Neural cell (in vitro differentiated cells): ENCODE measurements around the gene ESD. TPM values are rescaled to one million over a fixed set of nuclear protein-coding genes. Genes with fewer than 3 reads are reported as not detected.

Experiments used
- H2AFZ ChIP-seq: fragments of 200-600, 300-800 bp; sonication (generic), shearing (Covaris generic); 2 replicates; pipeline ENCODE4 v1.6.0; 2014; ENCODE audit warnings: low read depth, mild to moderate bottlenecking, antibody characterized with exemption, low read length, moderate library complexity
- H3F3A ChIP-seq: fragments of 200-600 bp; shearing (Covaris generic); 2 replicates; pipeline ENCODE4 v1.6.1; 2016; ENCODE audit warnings: mild to moderate bottlenecking, moderate library complexity, mixed read lengths, antibody characterized with exemption, low read length; ENCODE audit not compliant: insufficient read depth, poor library complexity, severe bottlenecking
- H3K27ac ChIP-seq: fragments of 200-600, 300-800 bp; sonication (generic), shearing (Covaris generic); 2 replicates; pipeline ENCODE4 v1.5.1; 2014; ENCODE audit warnings: mild to moderate bottlenecking, low read length, moderate library complexity
- H3K27me3 ChIP-seq: fragments of 300-800, 200-600 bp; sonication (generic), shearing (Covaris generic); 2 replicates; pipeline ENCODE4 v1.6.0; 2014; ENCODE audit warnings: mild to moderate bottlenecking, low read depth, low read length, moderate library complexity; ENCODE audit not compliant: insufficient read depth
- H3K36me3 ChIP-seq: fragments of 300-800, 200-600 bp; sonication (generic), shearing (Covaris generic); 2 replicates; pipeline ENCODE4 v1.5.1; 2014; ENCODE audit warnings: mild to moderate bottlenecking, antibody characterized with exemption, low read length, moderate library complexity; ENCODE audit not compliant: insufficient read depth
- H3K4me2 ChIP-seq: fragments of 300-800, 200-600 bp; sonication (generic), shearing (Covaris generic); 2 replicates; pipeline ENCODE4 v1.6.0; 2014; ENCODE audit warnings: mild to moderate bottlenecking, low read length
- H3K4me3 ChIP-seq: fragments of 300-800, 200-600 bp; sonication (generic), shearing (Covaris generic); 2 replicates; pipeline ENCODE4 v1.5.1; 2014; ENCODE audit warnings: mild to moderate bottlenecking, low read length, moderate library complexity
- H3K79me2 ChIP-seq: fragments of 200-600 bp; shearing (Covaris generic); replicated peaks from 2 replicates; pipeline ENCODE4 v1.6.0; 2014; ENCODE audit warnings: mild to moderate bottlenecking, low read length, moderate library complexity; ENCODE audit not compliant: insufficient read depth
- H3K9ac ChIP-seq: fragments of 300-800, 200-600 bp; sonication (generic), shearing (Covaris generic); 2 replicates; pipeline ENCODE4 v1.6.1; 2016; ENCODE audit warnings: mild to moderate bottlenecking, low read length, mixed read lengths
- H3K9me2 ChIP-seq: fragments of 200-600 bp; shearing (Covaris generic); 2 replicates; pipeline ENCODE4 v1.6.1; 2016; ENCODE audit warnings: mild to moderate bottlenecking, low read length, mixed read lengths; ENCODE audit not compliant: insufficient read depth
- H3K9me3 ChIP-seq: fragments of 200-600, 300-800 bp; sonication (generic), shearing (Covaris generic); 2 replicates; pipeline ENCODE4 v1.6.1; 2016; ENCODE audit warnings: mild to moderate bottlenecking, mixed run types, low read length, moderate library complexity, mixed read lengths
- H4K20me1 ChIP-seq: fragments of 200-600 bp; shearing (Covaris generic); 2 replicates; pipeline ENCODE4 v1.6.1; 2016; ENCODE audit warnings: mild to moderate bottlenecking, mixed run types; ENCODE audit not compliant: insufficient read depth
- EP300 ChIP-seq: fragments of 450-650 bp; conservative IDR thresholded peaks from 2 replicates; pipeline ENCODE4 v1.6.1; 2014; ENCODE audit warnings: antibody characterized with exemption, mild to moderate bottlenecking, moderate library complexity; ENCODE audit not compliant: poor library complexity, severe bottlenecking
- EZH2 ChIP-seq: fragments of 200-600, 300-800 bp; shearing (Covaris generic), sonication (generic); IDR thresholded peaks from 2 replicates; pipeline ENCODE4 v1.6.1; 2014; ENCODE audit warnings: antibody characterized with exemption, low read length, borderline replicate concordance, mild to moderate bottlenecking; ENCODE audit not compliant: insufficient read depth, poor library complexity, severe bottlenecking
- MXI1 ChIP-seq: fragments of 450-650 bp; conservative IDR thresholded peaks from 2 replicates; pipeline ENCODE4 v1.6.1; 2014; ENCODE audit warnings: antibody characterized with exemption, mild to moderate bottlenecking; ENCODE audit not compliant: poor library complexity, severe bottlenecking
- POLR2AphosphoS5 ChIP-seq: IDR thresholded peaks from 2 replicates; pipeline ENCODE4 v1.6.1; 2012
- RAD21 ChIP-seq: fragments of 450-650 bp; conservative IDR thresholded peaks from 2 replicates; pipeline ENCODE4 v1.6.1; 2014; ENCODE audit warnings: antibody characterized with exemption, mild to moderate bottlenecking, moderate library complexity
- SMC3 ChIP-seq: fragments of 450-650 bp; conservative IDR thresholded peaks from 2 replicates; pipeline ENCODE4 v1.6.1; 2014; ENCODE audit warnings: antibody characterized with exemption, mild to moderate bottlenecking, moderate library complexity; ENCODE audit not compliant: poor library complexity
- TAF1 ChIP-seq: IDR thresholded peaks from 2 replicates; pipeline ENCODE4 v1.6.1; 2012; ENCODE audit warnings: low read depth
- polyA plus RNA-seq: library from polyadenylated mRNA; depleted of rRNA; stranded (reverse); fragments of >200 nt; gene quantifications from 2 replicates; pipeline ENCODE4 v1.2.3, GENCODE V29; 2014
- TF ChIP-seq, protein P1 (sequence below): IDR thresholded peaks from 2 replicates; pipeline ENCODE4 v1.6.1; 2012; ENCODE audit warnings: borderline replicate concordance
- TF ChIP-seq, protein P2 (sequence below): fragments of 450-650 bp; IDR thresholded peaks from 2 replicates; pipeline ENCODE4 v1.5.1; 2014; ENCODE audit warnings: antibody characterized with exemption, mild to moderate bottlenecking, moderate library complexity; ENCODE audit not compliant: poor library complexity, severe bottlenecking

The ESD gene
- polyA plus RNA-seq, 1 donor from 2014 or later, result 94.6 TPM

GRCh38 chr13:46736541-46737310, 60.2 kb downstream of the ESD start:
- Histone ChIP-seq H3K9me2 (no peaks in the 10 kb centered on the region), H3K4me2 (no peak overlapping the region), H3K79me2 (no peaks in the 10 kb centered on the region), H3K9me3 (no peaks in the 10 kb centered on the region), H2AFZ (no peak overlapping the region), H3F3A (no peaks in the 10 kb centered on the region), H3K27ac (no peak overlapping the region), H4K20me1 (no peaks in the 10 kb centered on the region), H3K27me3 (no peaks in the 10 kb centered on the region), H3K9ac (no peak overlapping the region), H3K4me3 (no peak overlapping the region), H3K36me3 (peaks cover 3% of the 10 kb centered on the region)
- TF ChIP-seq RAD21 (no peak), SMC3 (no peak), EP300 (no peak), TAF1 (no peak)

DNA sequence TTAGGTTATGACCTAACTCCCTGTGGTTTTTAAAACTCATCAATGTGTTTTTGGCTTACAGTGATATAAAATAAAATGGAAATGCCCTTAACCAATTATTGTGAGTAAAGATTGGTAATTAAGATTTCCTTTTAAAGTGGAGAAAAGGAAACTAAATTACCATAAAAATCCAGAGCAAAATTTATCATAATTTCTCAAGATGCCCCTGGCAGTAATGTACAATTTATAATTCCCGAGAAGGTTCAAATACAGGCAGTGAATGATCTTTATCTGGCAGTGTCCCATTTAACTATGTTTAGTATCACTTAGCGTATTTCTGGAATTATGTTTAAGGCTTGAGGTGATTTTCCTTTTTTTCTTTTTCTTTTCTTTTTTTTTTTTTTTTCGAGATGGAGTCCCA, 61.5 kb downstream of the ESD start:
- H3K4me3 ChIP-seq, result no peak overlapping the region
- no peak overlapping the region for H3K27ac ChIP-seq
- H3K9me2 ChIP-seq, result no peaks in the 10 kb centered on the region
- H3K27me3 ChIP-seq, result no peaks in the 10 kb centered on the region
- TF ChIP-seq EP300 (no peak), MXI1 (no peak), TAF1 (no peak), POLR2AphosphoS5 (no peak), RAD21 (no peak), EZH2 (no peak), SMC3 (no peak)
- TF ChIP-seq, protein P1, sequence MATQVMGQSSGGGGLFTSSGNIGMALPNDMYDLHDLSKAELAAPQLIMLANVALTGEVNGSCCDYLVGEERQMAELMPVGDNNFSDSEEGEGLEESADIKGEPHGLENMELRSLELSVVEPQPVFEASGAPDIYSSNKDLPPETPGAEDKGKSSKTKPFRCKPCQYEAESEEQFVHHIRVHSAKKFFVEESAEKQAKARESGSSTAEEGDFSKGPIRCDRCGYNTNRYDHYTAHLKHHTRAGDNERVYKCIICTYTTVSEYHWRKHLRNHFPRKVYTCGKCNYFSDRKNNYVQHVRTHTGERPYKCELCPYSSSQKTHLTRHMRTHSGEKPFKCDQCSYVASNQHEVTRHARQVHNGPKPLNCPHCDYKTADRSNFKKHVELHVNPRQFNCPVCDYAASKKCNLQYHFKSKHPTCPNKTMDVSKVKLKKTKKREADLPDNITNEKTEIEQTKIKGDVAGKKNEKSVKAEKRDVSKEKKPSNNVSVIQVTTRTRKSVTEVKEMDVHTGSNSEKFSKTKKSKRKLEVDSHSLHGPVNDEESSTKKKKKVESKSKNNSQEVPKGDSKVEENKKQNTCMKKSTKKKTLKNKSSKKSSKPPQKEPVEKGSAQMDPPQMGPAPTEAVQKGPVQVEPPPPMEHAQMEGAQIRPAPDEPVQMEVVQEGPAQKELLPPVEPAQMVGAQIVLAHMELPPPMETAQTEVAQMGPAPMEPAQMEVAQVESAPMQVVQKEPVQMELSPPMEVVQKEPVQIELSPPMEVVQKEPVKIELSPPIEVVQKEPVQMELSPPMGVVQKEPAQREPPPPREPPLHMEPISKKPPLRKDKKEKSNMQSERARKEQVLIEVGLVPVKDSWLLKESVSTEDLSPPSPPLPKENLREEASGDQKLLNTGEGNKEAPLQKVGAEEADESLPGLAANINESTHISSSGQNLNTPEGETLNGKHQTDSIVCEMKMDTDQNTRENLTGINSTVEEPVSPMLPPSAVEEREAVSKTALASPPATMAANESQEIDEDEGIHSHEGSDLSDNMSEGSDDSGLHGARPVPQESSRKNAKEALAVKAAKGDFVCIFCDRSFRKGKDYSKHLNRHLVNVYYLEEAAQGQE, result no peak
- TF ChIP-seq, protein P2, sequence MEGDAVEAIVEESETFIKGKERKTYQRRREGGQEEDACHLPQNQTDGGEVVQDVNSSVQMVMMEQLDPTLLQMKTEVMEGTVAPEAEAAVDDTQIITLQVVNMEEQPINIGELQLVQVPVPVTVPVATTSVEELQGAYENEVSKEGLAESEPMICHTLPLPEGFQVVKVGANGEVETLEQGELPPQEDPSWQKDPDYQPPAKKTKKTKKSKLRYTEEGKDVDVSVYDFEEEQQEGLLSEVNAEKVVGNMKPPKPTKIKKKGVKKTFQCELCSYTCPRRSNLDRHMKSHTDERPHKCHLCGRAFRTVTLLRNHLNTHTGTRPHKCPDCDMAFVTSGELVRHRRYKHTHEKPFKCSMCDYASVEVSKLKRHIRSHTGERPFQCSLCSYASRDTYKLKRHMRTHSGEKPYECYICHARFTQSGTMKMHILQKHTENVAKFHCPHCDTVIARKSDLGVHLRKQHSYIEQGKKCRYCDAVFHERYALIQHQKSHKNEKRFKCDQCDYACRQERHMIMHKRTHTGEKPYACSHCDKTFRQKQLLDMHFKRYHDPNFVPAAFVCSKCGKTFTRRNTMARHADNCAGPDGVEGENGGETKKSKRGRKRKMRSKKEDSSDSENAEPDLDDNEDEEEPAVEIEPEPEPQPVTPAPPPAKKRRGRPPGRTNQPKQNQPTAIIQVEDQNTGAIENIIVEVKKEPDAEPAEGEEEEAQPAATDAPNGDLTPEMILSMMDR, result no peak
- no peak overlapping the region for H3K9ac ChIP-seq
- H4K20me1 ChIP-seq, result no peaks in the 10 kb centered on the region
- H3F3A ChIP-seq, result no peaks in the 10 kb centered on the region
- no peak overlapping the region for H3K4me2 ChIP-seq
- no peak overlapping the region for H2AFZ ChIP-seq
- peaks cover 3% of the 10 kb centered on the region for H3K36me3 ChIP-seq
- H3K9me3 ChIP-seq, result no peaks in the 10 kb centered on the region
- H3K79me2 ChIP-seq, result no peaks in the 10 kb centered on the region
